22Rv1 (cell line): Measurements from ENCODE around the gene C2orf42.

Experiments
- ZFX ChIP-seq: fragments of 450-650 bp; IDR thresholded peaks from 2 replicates; pipeline ENCODE4 v1.6.1; 2017; ENCODE audit warnings: antibody characterized with exemption, borderline replicate concordance
- TF ChIP-seq, protein P1 (sequence below): fragments of 450-650 bp; IDR thresholded peaks from 2 replicates; pipeline ENCODE4 v1.5.1; 2017; ENCODE audit warnings: mild to moderate bottlenecking

DNA sequence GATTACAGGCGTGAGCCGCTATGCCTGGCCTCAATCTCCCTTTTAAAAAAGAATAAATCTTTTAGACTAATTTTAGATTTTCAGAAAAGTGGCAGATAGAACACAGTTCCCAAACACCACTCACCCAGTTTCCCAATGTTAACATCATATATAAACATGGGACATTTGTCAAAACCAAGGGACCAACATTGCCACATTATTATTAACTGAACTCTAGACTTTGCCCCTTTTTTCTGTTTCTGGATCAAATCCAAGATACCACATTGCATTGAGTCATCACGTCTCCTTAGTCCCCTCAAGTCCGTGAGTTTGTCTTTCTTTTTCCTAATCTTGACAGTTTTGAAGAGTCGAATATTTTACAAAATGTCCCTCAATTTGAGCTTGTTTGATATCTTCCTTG is 2.4 kb downstream of the C2orf42 start:
- TF ChIP-seq, protein P1, sequence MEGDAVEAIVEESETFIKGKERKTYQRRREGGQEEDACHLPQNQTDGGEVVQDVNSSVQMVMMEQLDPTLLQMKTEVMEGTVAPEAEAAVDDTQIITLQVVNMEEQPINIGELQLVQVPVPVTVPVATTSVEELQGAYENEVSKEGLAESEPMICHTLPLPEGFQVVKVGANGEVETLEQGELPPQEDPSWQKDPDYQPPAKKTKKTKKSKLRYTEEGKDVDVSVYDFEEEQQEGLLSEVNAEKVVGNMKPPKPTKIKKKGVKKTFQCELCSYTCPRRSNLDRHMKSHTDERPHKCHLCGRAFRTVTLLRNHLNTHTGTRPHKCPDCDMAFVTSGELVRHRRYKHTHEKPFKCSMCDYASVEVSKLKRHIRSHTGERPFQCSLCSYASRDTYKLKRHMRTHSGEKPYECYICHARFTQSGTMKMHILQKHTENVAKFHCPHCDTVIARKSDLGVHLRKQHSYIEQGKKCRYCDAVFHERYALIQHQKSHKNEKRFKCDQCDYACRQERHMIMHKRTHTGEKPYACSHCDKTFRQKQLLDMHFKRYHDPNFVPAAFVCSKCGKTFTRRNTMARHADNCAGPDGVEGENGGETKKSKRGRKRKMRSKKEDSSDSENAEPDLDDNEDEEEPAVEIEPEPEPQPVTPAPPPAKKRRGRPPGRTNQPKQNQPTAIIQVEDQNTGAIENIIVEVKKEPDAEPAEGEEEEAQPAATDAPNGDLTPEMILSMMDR, result no peak
- TF ChIP-seq ZFX, result no peak
